Measurements from ENCODE around the gene ZNF511. TPM values are rescaled to one million over a fixed set of nuclear protein-coding genes. Genes with fewer than 3 reads are reported as not detected.
"Not testable (repeated sequence)": the region's sequence is repeated elsewhere in the genome, so short reads cannot be mapped to it uniquely, and the experiment has no call there.

ZNF511 gene
- total RNA-seq, 1 donor from 2014 or later: 75.6 TPM

DNA sequence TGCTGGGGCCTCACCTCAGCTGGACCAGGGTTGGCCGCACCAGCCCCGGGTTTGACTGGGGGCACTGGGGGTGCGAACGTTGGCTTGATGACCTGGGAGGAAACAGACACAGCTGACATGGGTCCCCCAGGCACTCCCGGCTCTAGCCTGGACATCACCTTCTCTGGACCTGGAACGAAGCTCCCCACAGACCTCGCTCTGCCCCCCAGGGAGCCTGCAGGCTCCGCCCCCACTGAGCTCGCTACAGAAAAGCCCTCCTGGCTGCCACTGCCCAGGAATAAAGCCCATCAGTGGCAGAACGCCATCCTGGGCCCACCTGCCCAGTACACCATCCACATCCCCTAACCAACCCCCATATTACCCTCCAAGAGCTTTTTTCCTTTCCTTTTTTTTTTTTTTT, 45.0 kb upstream of the ZNF511 start:
- H3K4me3 Mint-ChIP-seq: no peak overlapping the region
- no peaks in the 10 kb centered on the region for H3K36me3 Mint-ChIP-seq (ENCODE audit: low read depth)
- no peaks in the 10 kb centered on the region for H3K9me3 Mint-ChIP-seq
- TF ChIP-seq, protein P1, sequence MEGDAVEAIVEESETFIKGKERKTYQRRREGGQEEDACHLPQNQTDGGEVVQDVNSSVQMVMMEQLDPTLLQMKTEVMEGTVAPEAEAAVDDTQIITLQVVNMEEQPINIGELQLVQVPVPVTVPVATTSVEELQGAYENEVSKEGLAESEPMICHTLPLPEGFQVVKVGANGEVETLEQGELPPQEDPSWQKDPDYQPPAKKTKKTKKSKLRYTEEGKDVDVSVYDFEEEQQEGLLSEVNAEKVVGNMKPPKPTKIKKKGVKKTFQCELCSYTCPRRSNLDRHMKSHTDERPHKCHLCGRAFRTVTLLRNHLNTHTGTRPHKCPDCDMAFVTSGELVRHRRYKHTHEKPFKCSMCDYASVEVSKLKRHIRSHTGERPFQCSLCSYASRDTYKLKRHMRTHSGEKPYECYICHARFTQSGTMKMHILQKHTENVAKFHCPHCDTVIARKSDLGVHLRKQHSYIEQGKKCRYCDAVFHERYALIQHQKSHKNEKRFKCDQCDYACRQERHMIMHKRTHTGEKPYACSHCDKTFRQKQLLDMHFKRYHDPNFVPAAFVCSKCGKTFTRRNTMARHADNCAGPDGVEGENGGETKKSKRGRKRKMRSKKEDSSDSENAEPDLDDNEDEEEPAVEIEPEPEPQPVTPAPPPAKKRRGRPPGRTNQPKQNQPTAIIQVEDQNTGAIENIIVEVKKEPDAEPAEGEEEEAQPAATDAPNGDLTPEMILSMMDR (conservative IDR thresholded peaks at IDR 0.05): no peak
- H3K4me1 Mint-ChIP-seq: peaks cover 9% of the 10 kb centered on the region
- no peak for DNase-seq (ENCODE audit: low read depth, low spot score)
- H3K27ac Mint-ChIP-seq (ENCODE audit: unreplicated experiment): no peak overlapping the region
- peaks cover 35% of the 10 kb centered on the region for H3K27me3 Mint-ChIP-seq (ENCODE audit: low read depth)

DNA sequence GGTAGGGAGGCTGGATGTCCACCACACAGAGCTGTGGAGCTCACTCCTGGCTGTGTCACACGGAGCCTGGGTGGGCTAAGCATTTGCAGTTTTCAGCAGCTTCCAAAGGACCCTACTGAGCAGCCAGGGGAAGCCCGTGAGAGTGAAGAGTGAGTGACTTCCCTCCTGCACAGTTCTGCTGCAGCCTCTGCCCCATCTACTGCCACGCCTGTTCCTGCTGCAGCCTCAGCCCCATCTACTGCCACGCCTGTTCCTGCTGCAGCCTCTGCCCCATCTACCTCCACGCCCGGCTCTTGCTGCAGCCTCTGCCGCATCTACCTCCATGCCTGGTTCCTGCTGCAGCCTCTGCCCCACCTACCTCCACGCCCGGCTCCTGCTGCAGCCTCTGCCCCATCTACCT, 44.3 kb upstream of the ZNF511 start:
- peaks cover 6% of the 10 kb centered on the region for H3K4me1 Mint-ChIP-seq
- no peaks in the 10 kb centered on the region for H3K9me3 Mint-ChIP-seq
- no peak for DNase-seq (ENCODE audit: low read depth, low spot score)
- no peak overlapping the region for H3K27ac Mint-ChIP-seq (ENCODE audit: unreplicated experiment)
- H3K36me3 Mint-ChIP-seq (ENCODE audit: low read depth): no peaks in the 10 kb centered on the region
- peaks cover 32% of the 10 kb centered on the region for H3K27me3 Mint-ChIP-seq (ENCODE audit: low read depth)
- H3K4me3 Mint-ChIP-seq: no peak overlapping the region
- TF ChIP-seq, protein P1 (conservative IDR thresholded peaks at IDR 0.05): no peak

DNA sequence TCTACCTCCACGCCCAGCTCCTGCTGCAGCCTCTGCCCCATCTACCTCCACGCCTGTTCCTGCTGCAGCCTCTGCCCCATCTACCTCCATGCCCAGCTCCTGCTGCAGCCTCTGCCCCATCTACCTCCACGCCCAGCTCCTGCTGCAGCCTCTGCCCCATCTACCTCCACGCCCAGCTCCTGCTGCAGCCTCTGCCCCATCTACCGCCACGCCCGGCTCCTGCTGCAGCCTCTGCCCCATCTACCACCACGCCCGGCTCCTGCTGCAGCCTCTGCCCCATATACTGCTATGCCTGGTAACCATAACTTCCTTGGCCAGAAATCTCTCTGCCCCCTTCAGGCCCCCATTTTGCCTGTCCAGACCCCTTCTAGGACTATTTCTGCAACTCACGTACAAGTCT, 43.7 kb upstream of the ZNF511 start:
- H3K27me3 Mint-ChIP-seq (ENCODE audit: low read depth): peaks cover 27% of the 10 kb centered on the region
- not testable (repeated sequence) for DNase-seq (ENCODE audit: low read depth, low spot score); H3K27ac Mint-ChIP-seq (ENCODE audit: unreplicated experiment); H3K36me3 Mint-ChIP-seq (ENCODE audit: low read depth); H3K9me3 Mint-ChIP-seq; H3K4me1 Mint-ChIP-seq; H3K4me3 Mint-ChIP-seq

DNA sequence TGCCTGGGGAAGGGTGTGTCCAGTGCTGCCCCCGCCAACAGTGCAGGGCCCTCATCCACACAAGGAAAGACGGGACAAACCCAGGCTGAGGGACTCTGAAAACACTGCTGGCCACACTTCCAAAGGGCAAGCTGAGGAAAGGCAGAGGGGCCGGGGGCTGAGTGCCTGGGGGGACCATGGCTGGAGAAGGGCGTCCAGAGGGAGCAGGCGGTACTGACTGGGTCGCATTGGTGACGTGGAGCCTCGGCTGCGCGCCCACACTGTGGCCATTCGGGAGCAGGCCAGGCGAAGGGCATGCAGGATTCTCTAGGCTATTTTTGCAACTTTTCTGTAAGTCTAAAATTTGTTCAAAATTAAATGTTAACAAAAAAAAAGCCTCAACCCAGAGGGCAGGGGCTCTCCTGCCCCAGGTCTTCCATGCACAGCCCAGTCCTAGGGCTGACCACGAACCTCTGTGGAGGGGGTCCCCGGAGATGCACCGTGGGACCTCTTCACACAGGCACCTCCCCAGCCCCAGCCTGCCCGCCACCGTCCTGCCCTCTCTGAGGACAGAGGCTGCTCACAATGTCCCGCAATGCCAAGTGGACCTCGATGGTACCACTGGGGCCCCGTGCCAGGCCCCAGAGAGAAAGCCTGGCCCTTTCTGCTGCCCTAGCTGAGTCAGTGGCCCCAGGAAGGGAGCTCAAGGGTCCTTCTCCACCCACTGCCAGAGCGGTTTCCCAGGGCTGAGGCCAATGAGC, 42.5 kb upstream of the ZNF511 start:
- Mint-ChIP-seq H3K4me3 (no peak overlapping the region), H3K36me3 (ENCODE audit: low read depth) (no peaks in the 10 kb centered on the region)

DNA sequence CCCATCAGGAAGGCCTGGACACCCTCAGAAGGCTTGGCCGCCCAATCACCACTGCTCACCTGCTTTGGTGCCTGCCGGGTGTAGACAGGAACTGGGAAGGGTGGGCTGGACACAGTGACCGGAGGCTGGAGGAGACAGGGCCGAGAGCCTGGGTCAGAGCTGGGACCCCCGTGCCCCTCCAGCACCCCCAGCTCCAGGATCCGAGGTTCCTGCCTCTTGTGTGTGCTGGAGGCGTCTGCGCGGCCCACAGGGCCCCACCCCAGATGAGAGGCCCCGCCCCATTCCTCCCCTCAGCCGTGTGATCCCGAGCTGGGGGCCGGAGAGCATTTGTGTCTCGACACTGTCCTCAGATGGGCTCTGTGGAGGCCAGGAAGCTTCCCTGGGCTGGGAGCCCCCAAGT, 41.4 kb upstream of the ZNF511 start:
- no peak for DNase-seq (ENCODE audit: low read depth, low spot score)
- H3K4me3 Mint-ChIP-seq: no peak overlapping the region
- peaks cover 3% of the 10 kb centered on the region for H3K4me1 Mint-ChIP-seq
- no peaks in the 10 kb centered on the region for H3K36me3 Mint-ChIP-seq (ENCODE audit: low read depth)
- H3K9me3 Mint-ChIP-seq: no peaks in the 10 kb centered on the region
- no peak overlapping the region for H3K27ac Mint-ChIP-seq (ENCODE audit: unreplicated experiment)
- TF ChIP-seq, protein P1 (conservative IDR thresholded peaks at IDR 0.05): no peak
- H3K27me3 Mint-ChIP-seq (ENCODE audit: low read depth): peaks cover 25% of the 10 kb centered on the region

More for the DNA sequence above, 42.5 kb upstream of the ZNF511 start:
- TF ChIP-seq, protein P1 (conservative IDR thresholded peaks at IDR 0.05): no peak
- Mint-ChIP-seq H3K27me3 (ENCODE audit: low read depth) (peaks cover 25% of the 10 kb centered on the region), H3K27ac (ENCODE audit: unreplicated experiment) (no peak overlapping the region), H3K4me1 (peaks cover 6% of the 10 kb centered on the region), H3K9me3 (no peaks in the 10 kb centered on the region)
- no peak for DNase-seq (ENCODE audit: low read depth, low spot score)

DNA sequence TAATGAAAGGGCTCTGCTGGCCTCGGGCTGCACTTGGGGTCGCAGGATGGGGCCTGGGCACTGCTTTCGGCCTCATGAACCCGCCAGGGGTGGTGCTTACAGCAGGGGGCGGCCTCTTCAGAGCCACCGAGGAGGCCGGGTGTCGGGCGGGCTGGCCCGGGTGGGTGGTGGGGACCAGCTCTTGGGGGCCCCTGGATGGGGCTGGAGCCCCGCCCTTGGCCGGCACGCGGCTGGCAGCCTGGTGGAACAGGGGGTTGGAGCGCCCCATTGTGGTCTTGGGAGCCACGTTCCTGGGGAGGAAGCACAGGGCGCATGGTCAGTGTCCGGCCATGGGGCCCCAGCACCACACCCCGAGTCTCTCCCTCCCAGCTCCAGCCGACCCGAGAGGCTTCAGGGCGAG, 40.9 kb upstream of the ZNF511 start:
- peaks cover 21% of the 10 kb centered on the region for H3K27me3 Mint-ChIP-seq (ENCODE audit: low read depth)
- no peaks in the 10 kb centered on the region for H3K4me1 Mint-ChIP-seq
- H3K9me3 Mint-ChIP-seq: no peaks in the 10 kb centered on the region
- TF ChIP-seq, protein P1 (conservative IDR thresholded peaks at IDR 0.05): no peak
- no peak overlapping the region for H3K4me3 Mint-ChIP-seq
- DNase-seq (ENCODE audit: low read depth, low spot score): no peak
- H3K36me3 Mint-ChIP-seq (ENCODE audit: low read depth): no peaks in the 10 kb centered on the region
- H3K27ac Mint-ChIP-seq (ENCODE audit: unreplicated experiment): no peak overlapping the region

Data from neural crest cell (in vitro differentiated cells).